AML-193 (cell line): ENCODE measurements around the gene CD63.

ENCODE experiments used
- DNase-seq, 2 experiments: peaks; one replicate each; lab custom pipeline; 2025; lab: John Stamatoyannopoulos, UW

Gene CD63

GRCh38 chr12:55721601-55722213, 7.1 kb downstream of the CD63 start:
- no peak for DNase-seq

GRCh38 chr12:55720894-55721444, 7.8 kb downstream of the CD63 start:
- peak; percentile 97 to 98 for DNase-seq

DNA sequence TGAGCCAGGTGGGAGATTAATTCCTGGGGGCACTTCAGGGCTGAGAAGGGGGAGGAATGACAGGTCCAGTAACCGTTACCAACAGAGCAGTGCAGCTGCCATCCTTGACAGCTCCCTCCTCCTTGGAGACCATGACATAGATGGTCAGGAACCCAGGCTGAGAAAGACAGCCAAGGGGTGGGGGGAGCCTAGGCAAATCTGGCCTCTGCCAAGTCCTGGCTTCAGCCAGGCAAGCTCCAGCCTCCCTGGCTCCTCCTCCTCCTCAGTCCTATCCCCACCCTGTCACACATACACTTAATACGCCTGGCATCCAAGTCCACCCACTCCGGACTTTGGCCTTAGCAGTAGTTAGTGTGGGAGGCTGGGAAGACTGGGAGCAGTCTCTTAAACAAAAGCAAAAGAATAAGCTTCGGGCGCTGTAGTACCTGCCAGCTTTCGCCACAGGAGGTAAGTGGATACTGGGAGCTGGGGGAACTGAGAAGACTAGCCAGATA, 8.7 kb downstream of the CD63 start, which contains the start of gene RDH5:
Gene RDH5 (plus strand): TSS at position 323 of the 494 bp plus-strand sequence. CDS start 792 bp downstream, outside the sequence.
- no peak for DNase-seq

GRCh38 chr12:55719371-55719770, 9.4 kb downstream of the CD63 start:
- DNase-seq, result no peak

- no peak for DNase-seq
Measured at GRCh38 chr12:55718624-55719275, 10.1 kb downstream of the CD63 start.

DNA sequence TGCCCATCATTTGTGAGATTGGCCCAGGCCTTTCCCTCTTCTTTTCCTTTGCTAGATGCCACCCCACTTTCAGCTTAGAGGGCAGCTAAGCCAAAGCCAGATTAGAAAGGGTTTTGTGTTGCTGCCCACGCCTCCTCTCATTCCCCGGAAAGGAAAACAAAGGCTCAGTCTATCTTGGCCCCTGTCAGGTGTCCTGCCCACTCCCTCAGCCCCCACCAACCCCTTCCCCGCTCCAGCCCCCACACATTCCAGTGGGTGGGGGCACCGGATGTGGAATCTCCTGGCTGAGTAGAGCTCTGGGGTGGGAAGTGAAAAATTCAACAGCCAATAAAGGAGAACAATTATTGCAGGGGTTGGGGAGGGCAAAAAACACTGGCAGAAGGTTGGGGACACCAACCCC, 10.8 kb downstream of the CD63 start:
- DNase-seq, result no peak

DNA sequence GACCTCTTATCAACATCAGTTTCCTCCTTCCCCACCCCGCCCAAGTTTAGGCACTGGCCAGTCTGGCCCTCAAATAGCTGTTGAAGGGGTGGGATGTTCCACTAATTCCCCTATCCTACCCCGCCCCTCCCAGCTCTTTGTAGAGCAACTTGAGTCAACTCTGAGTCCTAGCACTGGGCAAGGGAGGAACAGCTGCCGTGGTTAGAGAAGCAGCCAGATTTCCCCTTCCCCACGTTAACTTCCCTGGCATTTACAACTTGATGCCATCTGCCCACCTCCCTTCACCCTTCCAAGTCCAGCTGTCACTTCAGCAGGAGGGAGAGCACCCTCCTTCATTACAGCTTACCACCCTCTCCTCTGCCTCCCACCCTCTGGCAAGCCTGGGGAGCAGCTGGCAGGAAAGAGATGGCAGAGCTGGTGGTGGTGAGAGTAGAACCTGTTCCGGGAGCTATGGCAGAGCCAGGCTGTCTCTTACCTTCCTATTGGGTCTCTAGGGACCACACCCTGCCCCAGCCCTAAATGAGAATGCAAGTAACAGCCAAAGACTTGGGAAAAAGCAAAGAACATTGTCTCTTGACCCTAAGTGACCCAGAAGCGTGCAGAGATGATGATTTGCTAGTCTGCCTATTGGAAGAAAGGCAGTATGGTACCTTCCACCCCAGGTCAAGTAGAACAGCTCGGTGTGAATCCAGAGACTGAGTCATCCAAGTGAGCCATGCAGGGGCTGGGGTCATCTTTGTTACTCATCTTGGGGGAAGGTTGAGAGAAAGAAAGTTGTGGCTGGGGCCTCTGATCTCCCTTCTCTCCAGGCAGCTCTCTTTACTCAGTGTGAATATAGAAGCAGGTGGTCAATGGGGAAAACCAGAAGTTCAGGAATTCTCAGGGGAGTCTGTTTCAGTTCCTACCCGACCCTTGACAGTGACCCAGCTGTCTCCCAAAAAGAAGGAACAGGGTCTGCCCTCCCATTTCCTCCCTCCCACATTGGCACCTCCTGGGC, 11.5 kb downstream of the CD63 start:
- no peak for DNase-seq

DNA sequence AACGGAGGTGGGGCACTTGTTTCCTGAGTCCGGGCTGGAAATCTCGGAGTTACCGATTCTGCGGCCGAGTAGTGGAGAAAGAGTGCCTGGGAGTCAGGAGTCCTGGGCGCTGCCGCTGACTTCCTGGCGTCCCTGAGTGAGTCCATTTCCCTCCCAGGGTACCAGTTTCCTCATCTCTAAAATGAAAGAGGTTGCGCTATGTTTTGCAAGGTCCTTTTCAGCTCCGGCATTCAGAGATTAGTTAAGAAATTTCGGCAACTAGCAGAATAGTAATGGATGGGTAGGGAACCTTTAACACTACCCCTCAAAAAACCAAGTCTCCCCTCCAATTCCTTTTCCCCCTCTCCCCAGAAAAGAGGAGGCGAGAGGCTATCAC, 12.2 kb downstream of the CD63 start:
- peak; percentile 87 to 91 for DNase-seq

DNA sequence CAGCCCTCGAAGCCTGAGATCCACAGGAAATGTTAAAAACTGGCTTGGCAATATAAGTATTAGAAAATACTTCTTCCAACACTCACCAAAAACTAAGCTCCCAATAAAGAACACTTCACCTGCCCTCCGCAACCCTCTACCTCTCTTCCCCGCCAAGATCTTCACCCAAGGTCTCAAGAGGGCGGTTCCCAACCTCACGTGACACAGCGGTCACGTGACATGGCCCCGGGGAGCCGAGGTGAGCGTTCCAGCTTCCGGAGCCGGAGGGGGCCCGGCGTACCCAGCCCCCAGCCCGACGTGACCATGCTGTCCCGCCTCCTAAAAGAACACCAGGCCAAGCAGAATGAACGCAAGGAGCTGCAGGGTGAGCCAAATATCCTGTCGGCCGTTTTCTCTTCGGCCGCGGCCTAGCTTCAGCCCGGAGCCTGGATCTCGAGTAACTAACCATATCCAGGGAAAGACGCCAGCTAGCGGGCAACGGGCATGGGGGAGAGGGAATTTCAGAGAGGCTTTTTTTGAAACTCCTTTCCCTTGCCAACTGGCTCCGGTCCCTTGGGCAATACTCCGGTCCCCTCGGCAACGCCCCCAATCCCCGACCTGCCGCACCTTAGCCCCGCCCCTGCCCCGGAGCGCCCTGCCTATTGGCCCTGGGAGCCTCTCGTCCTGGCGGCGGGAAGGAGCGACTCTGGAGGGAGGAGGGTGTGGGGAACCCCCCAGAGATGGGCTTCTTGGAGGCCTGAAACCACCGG, 12.8 kb downstream of the CD63 start, which contains the start of gene BLOC1S1:
Gene BLOC1S1 (plus strand): TSS at position 214 of the 749 bp plus-strand sequence. CDS start 6 bp downstream, at position 220.
- DNase-seq, result peak; percentile 87 to 91

DNA sequence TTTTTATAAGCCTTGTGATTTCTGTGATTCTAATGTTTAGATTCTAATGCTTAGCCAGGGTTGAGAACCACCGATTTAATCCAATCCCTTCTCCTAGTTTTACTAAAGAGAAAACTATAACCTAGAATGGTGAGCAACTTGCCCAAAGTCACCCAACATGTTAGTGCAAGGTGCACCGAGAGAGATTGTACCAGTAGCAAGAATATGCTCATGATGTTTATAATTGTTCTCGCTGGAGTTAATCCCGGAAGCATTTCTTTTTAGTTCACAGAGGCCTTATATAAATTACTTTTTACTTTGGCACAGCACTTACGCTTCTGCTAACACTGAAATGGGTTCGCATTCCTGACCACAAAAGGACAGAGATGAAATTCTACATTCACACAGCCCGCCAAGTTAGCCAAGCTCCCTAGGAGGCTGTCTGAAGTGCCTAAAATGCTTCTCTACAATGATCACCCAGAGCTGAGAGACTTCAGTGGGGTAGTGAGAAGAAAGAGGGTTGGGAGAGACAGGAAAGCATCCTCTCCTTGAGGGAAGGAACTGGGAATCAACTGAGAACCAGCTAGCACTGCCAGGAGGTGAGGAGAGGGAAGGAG, 13.5 kb downstream of the CD63 start:
- DNase-seq, result no peak

- no peak for DNase-seq
Measured at GRCh38 chr12:55713721-55714120, 15.1 kb downstream of the CD63 start.

DNA sequence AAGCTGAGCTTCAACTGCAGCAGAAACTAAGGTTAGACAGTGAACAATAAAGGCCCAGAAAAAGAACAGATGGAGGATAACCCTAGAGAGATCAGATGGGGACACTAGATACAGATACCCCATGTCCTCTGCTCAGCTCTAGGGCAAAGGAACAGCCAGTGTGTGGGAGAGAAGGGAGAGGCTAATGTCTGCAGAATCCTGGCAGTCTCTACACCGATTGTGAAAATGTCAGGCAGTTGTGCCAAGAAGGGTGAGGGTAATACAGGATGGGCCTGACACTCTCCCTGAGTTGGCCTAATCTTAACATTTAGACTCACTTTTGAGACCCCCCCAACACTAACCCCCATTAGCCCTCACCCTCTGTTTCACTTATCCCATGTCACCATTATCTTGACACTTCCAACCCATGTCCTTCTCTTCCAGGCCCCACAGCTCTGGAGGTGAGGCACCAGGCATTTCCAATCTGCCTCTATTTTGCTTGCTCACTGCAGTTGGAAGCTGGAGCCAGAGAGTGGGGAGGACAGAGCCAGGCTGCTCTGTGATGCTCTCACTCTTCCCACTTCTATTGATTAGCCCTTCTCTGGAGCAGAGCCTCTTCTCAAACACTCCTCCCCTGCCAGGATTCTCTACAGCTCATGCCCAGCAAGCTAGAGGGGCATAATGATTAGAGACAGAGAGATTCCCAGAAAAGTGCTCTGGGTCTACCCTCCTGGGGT, 16.0 kb downstream of the CD63 start:
- no peak for DNase-seq

GRCh38 chr12:55711786-55712553, 16.8 kb downstream of the CD63 start:
- DNase-seq, result no peak

DNA sequence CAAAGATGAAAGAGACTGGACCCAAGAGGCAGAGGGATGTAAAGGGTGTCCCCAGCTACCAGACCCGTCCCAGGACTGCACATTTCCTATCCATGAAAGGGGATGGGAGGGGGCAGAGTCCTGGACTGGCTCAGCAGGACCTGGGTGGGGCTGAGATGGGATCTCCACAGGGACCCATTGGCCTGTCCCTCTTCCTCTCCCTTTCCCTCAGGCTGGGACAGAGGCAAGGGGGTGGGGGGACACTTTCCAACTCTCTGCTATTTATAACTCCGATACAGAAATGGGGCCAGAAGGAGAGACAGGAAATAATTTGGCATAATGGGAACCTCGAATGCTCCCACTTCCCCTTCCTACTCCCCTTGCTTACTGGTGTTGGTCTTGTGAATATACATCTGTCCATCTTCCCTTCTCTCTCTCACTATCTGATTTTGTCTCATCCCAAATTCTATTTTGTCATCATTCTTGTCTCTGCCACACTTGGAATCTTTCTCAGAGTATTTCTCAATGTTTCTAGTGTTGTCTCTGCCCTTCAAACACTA, 20.0 kb downstream of the CD63 start:
- DNase-seq, result peak; percentile 11 to 28

DNA sequence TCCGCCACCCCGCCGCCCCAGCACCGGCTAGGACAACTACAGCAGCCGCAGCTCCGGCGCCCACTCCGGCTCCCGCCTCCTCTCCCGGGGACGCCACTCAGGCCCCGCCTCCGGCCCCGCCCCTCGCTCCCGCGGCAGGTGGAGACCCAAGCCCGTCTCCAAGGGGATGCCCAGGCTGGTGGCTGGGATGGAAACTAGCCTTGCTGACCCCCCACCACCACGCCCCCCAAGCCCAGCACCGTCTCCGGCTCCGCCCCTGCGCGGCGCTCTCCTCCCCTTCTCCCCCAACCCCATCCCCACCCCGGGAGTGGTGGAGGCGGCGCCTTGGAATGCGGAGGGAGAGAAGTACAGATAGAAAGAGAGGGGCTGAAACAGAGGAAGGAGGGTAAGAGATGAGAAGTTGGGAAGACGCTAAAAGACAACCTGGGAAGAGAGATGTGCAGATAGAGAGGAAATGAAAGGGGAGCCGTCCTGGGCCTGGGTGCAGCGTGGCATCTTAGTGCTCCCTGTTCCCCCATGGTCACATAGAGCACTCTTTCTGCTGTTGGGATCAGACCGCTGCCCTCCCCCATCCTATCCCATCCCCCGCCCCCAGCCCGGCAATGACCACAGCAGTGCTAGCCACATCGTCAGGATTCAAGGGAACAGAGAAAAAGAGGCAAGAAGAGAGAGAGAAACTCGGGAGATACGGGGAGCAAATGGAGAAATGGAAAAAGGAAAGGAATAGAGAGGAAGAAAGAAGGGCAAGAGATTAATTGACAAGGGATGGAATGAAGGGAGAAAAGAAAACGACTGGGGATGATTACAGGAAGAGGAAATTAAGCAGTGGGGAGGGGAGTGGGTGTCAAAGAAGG, 20.7 kb downstream of the CD63 start, which contains the start of gene ITGA7:
Gene ITGA7 (minus strand): TSS at position 64 of the 854 bp plus-strand sequence. CDS start 222 bp downstream, outside the sequence.
- no peak for DNase-seq

DNA sequence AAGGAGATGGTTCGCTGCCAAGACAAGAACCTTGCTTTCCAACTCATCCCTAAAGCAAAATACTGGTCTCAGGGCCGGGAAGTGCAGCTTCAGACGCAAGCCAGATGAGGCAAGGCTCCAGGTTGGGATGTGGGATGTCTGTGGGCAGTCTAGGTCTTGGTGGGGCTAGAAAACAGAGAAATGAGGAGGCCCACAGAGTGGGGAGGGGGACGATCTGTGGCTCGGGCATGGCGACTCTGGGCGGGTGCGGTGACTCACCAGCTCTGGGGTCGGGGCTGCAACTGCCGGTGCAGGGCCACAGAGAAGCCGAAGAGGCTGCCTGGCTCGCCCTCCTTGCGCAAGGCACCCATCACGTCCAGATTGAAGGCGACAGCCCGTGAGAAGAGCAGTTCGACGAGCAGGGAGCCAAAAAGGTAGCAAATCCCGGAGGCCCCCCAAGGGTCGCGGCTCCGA, 21.6 kb downstream of the CD63 start:
- peak; percentile 34 to 40 for DNase-seq

DNA sequence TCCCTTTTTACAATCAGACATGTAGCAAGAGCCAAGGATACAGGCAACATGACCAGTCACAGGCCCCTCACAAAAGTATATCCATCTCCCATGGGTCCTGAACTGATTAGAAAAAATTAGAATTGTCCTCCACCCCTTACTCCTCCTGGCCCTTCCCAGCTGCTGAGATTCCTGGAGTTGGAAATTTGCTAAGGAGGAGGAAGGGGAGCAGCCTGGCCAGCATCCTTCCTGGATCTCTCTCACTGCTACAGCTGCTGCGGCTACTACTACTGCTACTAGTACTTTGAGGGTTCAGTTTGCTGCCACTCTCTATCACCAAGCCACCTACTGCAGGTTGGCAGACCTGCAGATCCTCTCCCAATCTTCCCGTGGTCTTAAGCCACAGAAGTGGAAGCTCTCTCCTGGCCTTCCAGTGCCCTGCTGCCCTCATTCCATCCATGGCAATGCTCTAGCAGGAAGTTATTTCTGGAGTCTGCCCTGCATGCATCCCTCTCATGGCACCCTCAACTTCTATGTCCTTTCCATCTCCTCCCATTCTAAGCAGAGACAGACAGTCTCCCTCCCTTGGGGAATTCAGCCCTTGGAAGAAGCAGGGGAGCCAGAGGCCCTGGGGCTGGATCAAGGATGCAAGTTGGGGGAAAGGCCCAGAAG, 22.1 kb downstream of the CD63 start:
- no peak for DNase-seq
